GM10248 (cell line): Measurements from ENCODE around the gene AMN.
"Not testable (repeated sequence)": the region's sequence is repeated elsewhere in the genome, so short reads cannot be mapped to it uniquely, and the experiment has no call there.

ENCODE experiments used
- CTCF ChIA-PET: fragments of 300-600 bp; sonication (Branson Sonifier 250); formaldehyde crosslinking; extraction: SDS; loops from one replicate; lab custom pipeline; 2021; ENCODE audit warnings: antibody characterized with exemption; lab: Yijun Ruan, JAX
- POLR2A ChIA-PET: fragments of 350-650 bp; sonication (Branson Sonifier 250); formaldehyde crosslinking; extraction: SDS; loops from one replicate; lab custom pipeline; 2020; ENCODE audit warnings: antibody characterized with exemption; lab: Yijun Ruan, JAX
- DNase-seq: peaks from one replicate; pipeline ENCODE4 v3.0.0; 2012; ENCODE audit errors: extremely low spot score
- CTCF ChIP-seq: IDR thresholded peaks from 2 replicates; pipeline ENCODE4 v1.5.1; 2012; ENCODE audit warnings: mild to moderate bottlenecking, low read depth; ENCODE audit errors: extremely low read depth, missing control alignments, control extremely low read depth

Gene AMN

DNA sequence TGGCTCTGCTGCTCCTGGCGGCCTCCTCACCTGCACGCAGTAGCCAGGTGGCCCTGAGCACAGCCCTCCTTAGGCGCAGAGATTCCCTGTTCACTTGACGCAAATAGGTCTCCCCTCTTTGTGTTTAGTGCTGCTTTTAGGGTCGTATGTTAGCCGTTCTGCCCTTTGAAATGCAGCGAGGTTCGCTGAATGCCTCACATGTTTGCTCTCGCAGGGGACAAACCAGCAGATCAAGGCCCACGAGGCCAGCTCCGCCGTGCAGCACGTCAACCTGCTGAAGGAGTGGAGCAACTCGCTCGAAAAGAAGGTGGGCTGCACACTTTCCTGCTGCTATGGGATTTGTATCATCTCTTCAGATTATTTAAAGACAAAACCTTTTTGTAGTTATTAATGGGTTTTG lies 31.4 kb upstream of the AMN start:
- no peak for DNase-seq
- TF ChIP-seq CTCF, result no peak
- CTCF ChIA-PET, result no interaction called here
- POLR2A ChIA-PET, result interaction anchor here (0.7 kb wide), 1 partner anchor 25 kb away, joined by 6 read pairs; no protein-coding TSS in a partner anchor

DNA sequence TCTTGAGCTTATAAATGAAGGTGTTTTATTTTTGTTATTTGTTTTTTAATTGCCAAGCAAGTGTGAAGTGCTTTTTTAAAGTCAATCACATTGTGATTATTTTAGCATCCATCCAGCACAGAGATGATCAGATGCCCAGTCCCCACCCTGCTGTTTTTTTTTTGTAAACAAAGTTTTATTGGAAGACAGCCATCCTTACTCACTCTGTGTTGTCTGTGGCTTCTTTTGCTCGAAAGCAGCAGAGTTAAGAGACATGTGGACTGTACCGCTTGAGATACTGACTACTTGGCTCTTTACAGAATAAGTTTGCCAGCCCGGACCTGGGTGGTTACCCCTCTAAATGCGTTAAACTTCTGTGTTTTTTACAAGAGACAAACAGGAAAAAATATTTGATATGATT lies 30.9 kb upstream of the AMN start:
- no peak for DNase-seq
- ChIA-PET CTCF (no interaction called here), POLR2A (interaction anchor here (0.7 kb wide), 1 partner anchor 24 kb away, joined by 6 read pairs; no protein-coding TSS in a partner anchor)
- TF ChIP-seq CTCF, result no peak

DNA sequence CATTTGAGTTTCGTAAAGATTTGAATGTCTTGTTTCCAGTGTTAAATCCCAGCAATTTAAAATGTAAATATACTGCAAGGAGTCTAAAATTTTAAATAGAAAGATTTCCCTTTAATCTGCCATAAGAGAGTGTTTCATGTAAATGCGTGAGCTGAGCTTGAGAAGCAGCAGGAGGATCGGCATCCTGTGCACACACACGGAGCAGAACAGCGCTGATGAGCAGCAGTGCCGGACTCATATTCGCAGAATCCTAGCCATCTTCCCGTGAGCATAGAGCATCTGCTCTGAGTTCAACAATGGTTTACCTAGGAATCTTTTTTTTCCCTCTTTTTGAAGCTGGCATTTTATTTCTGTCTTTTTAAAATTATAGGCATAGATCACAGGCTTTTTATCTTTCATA lies 29.8 kb upstream of the AMN start:
- POLR2A ChIA-PET, result interaction anchor here (0.7 kb wide), 1 partner anchor 10 kb away, joined by 3 read pairs; no protein-coding TSS in a partner anchor
- no peak for DNase-seq
- CTCF ChIA-PET, result interaction anchor here (1.3 to 1.7 kb wide), 2 partner anchors 13 to 21 kb away, joined by 3 to 4 read pairs; no protein-coding TSS in a partner anchor
- no peak for TF ChIP-seq CTCF

- TF ChIP-seq CTCF, result no peak
- CTCF ChIA-PET, result interaction anchor here (1.7 kb wide), 1 partner anchor 22 kb away, joined by 4 read pairs; no protein-coding TSS in a partner anchor
- POLR2A ChIA-PET, result no interaction called here
- no peak for DNase-seq
Observed at GRCh38 chr14:102893452-102893851, 29.0 kb upstream of the AMN start.

- CTCF ChIA-PET, result interaction anchor here (1.2 to 2.2 kb wide), 5 partner anchors 14 to 114 kb away, joined by 3 to 5 read pairs (median 4); no protein-coding TSS in a partner anchor
- POLR2A ChIA-PET, DNase-seq: not testable (repeated sequence)
Observed at GRCh38 chr14:102896735-102897134, 25.7 kb upstream of the AMN start.

DNA sequence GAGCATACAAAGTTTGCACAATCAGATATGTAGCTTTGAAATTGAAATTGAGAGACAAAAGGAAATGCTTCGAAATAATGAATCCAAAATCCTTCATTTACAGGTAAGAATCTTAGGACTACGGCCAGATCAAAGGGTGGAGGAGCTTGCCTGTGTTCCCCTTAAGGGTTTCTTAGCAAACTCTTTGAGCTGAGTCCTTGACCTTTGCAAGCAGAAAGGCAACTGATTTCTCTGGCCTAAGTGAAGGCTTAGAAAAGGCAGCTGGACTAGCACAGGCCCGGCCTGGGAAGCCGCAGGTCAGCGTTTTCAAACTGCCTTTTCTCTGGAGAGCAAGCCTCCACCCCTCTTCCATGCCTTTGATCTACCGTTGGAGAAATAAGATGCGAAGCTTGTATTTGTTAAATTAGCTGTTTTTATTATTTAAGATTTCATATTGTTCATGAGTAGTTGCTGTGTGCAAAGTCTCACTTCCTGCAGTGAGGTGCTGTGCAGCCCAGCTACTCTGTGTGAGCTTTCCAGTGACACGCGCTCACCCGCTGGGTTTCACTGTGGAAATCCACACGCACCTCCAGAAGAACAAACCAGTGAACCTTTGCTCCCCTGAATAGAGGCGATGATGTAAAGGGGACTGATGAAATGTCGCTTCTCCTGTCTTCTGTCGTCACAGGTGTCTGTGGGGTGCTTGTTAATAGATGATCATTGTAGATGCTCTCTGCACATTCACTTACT lies 25.0 kb upstream of the AMN start:
- POLR2A ChIA-PET, result no interaction called here
- CTCF ChIA-PET, result interaction anchor here (1.2 to 2.2 kb wide), 4 partner anchors 20 to 115 kb away, joined by 3 to 5 read pairs (median 4); no protein-coding TSS in a partner anchor
- no peak for DNase-seq
- TF ChIP-seq CTCF, result no peak

DNA sequence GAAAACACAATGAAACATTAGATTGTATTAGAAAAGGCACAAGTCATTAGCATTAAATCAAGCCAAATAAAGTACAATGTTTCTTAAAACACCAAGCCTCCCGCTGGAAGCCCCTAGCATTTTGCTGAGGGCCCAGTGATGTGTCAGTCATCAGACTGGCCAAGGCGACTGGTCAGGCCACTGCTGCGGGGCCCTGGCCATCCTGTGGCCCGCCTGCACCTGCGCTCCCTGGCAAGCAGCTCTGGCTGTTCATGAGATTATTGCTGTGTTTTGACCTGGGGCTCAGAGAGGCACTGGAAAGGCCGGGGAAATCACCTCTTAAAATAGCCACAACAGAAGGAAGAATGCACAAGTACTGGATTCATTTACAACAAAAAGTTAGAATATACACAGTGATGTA lies 24.2 kb upstream of the AMN start:
- ChIA-PET POLR2A (no interaction called here), CTCF (no interaction called here)
- TF ChIP-seq CTCF, result no peak
- DNase-seq, result no peak
